HUES6 (cell line): Measurements from ENCODE around the gene CYP11A1.

Source experiments
- H3K27ac ChIP-seq: 2 replicates; pipeline ENCODE4 v1.7.0; 2013; ENCODE audit warnings: low read depth, mild to moderate bottlenecking, low read length, inconsistent platforms
- H3K27me3 ChIP-seq: 2 replicates; pipeline ENCODE4 v1.6.1; 2013; ENCODE audit warnings: low read length; ENCODE audit not compliant: control insufficient read depth, insufficient read depth
- H3K36me3 ChIP-seq: 2 replicates; pipeline ENCODE4 v1.6.1; 2013; ENCODE audit warnings: low read length; ENCODE audit not compliant: control insufficient read depth, insufficient read depth
- H3K4me1 ChIP-seq: 2 replicates; pipeline ENCODE4 v1.6.1; 2013; ENCODE audit warnings: low read length; ENCODE audit not compliant: control insufficient read depth, insufficient read depth
- H3K4me3 ChIP-seq: 2 replicates; pipeline ENCODE4 v1.5.1; 2013; ENCODE audit warnings: low read depth, low read length
- H3K9ac ChIP-seq: one replicate; pipeline ENCODE4 v1.6.1; 2013; ENCODE audit warnings: mild to moderate bottlenecking, low read length
- H3K9me3 ChIP-seq: 2 replicates; pipeline ENCODE4 v1.6.1; 2013; ENCODE audit warnings: low read depth, low read length; ENCODE audit not compliant: control insufficient read depth, insufficient read depth

The CYP11A1 gene

DNA sequence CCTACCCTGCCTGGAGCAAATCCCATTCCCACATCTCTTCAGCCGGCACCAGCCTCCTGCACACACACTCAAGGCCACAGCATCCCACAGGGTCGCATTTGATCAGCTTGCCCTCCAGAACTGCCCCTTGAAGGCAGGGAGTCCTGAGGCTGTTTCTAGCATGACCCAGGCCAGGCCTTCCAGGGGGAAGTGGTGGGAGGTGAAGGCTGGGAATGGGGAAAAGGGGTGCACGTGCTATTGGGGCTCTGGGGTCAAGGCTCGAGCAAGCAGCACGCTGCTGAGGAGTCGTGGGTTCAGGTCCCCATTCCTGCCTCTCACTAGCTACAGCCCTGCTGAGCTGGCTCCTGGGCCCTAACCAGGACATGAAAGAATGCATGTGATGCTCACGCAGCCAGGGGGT, 41.4 kb upstream of the CYP11A1 start:
- H3K27ac ChIP-seq = no peak overlapping the region
- H3K4me1 ChIP-seq = peaks cover 14% of the 10 kb centered on the region; the same call in 1 of the 2 replicates
- no peaks in the 10 kb centered on the region for H3K27me3 ChIP-seq
- no peaks in the 10 kb centered on the region for H3K9me3 ChIP-seq
- H3K4me3 ChIP-seq = no peak overlapping the region
- H3K36me3 ChIP-seq = peaks cover 29% of the 10 kb centered on the region
- H3K9ac ChIP-seq = no peak overlapping the region

DNA sequence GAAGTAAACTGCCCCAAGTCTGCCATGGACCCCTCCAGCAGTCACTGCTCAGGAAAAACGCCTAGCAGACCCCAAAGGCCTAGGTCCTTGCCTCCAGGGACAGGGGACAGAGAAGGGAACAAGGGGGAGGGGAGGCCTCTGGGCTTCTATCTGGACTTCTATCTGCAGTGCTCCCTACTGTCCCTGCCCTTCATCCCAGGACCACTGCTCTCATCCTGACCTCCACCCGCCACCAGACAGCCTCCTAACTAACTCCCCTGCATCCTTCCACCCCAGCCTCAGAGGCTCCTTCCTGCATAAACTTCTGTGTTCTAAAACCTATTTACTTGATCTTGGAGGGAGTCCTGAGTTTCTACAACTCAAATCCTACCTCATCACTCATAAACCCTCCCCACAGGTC, 40.9 kb upstream of the CYP11A1 start:
- H3K27ac ChIP-seq = no peak overlapping the region
- H3K36me3 ChIP-seq = peaks cover 27% of the 10 kb centered on the region
- no peak overlapping the region for H3K4me3 ChIP-seq

DNA sequence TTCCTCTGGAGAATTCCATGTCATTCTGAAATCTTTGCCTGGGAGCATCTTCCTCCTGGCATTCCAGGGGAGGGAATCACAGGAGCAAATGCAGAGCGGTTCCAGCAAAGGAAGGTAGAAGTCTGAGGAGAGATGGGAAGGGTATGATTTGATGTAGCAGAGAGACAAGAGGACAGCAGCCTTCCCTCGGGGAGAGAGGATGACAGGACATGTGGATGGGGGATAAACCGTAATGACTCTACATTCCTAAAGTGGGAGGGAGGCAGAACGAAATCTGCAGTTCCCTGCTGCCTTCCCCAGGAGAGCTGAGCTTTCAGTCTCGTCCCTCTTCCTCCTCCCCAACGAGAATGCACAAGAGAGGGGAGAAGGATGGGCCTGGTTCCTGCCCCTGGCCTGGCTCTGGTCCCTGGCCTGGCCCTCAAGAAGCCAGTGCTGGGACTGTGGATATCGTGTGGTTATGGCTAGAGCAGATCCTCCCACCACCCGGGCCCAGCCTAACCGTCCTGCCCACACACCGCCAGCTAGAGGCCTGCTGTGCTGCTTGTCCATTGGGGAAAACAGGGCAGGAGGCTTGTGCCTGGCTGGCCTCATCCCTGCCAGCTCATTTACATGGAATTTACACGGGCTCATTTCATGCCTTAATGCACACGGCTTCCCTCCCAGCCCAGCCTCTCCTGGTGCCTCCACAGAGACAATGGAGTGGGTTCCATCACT, 39.7 kb upstream of the CYP11A1 start:
- Histone ChIP-seq H3K27me3 (no peaks in the 10 kb centered on the region), H3K9me3 (no peaks in the 10 kb centered on the region), H3K9ac (no peak overlapping the region), H3K27ac (no peak overlapping the region), H3K36me3 (peaks cover 23% of the 10 kb centered on the region), H3K4me3 (no peak overlapping the region), H3K4me1 (peaks cover 14% of the 10 kb centered on the region; the same call in 1 of the 2 replicates)

More for the DNA sequence above, 40.9 kb upstream of the CYP11A1 start:
- no peak overlapping the region for H3K9ac ChIP-seq
- no peaks in the 10 kb centered on the region for H3K27me3 ChIP-seq
- peaks cover 14% of the 10 kb centered on the region; the same call in 1 of the 2 replicates for H3K4me1 ChIP-seq
- no peaks in the 10 kb centered on the region for H3K9me3 ChIP-seq

DNA sequence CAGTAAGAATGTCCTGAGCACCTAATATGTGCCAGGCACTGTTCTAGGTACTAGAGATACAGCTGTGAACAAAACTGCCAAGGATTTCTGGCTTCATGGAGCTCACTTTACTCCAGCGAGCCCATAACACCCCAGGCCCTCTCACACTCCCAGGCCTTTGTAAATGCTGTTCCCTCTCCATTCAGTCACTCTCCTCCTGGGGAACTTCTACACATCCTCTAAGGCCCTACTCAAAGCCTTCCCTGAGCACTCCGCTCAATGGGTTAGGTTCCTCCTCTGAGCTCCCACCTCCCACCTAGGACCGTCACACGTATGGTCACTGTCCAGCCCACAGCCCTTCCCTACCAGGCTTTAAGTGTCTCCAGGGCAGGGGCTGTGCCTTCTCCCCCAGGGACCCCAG, 39.1 kb upstream of the CYP11A1 start:
- no peaks in the 10 kb centered on the region for H3K9me3 ChIP-seq
- H3K4me3 ChIP-seq = no peak overlapping the region
- H3K4me1 ChIP-seq = peaks cover 14% of the 10 kb centered on the region; the same call in 1 of the 2 replicates
- H3K27ac ChIP-seq = no peak overlapping the region
- no peak overlapping the region for H3K9ac ChIP-seq
- no peaks in the 10 kb centered on the region for H3K27me3 ChIP-seq
- peaks cover 16% of the 10 kb centered on the region for H3K36me3 ChIP-seq

DNA sequence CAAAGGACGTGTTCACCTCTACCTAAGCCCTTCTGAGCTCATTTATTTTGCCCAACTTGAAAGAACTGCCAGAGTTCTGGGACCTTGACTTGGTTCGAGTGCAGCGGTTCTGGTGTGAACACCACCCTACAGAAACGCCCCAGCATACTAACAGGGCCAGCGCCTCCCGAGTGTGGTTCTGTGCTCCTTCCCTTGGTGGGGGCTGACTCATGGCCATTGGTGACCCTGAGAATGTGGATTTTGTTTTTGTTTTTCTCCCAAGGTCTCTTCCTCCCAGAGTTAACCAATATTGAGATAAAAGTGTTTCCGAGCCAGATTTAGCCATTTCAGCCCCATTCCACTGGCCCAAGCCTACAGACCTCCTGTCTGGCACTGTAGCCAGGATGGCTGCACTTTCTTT, 38.4 kb upstream of the CYP11A1 start:
- no peak overlapping the region for H3K9ac ChIP-seq
- peaks cover 20% of the 10 kb centered on the region; the same call in 1 of the 2 replicates for H3K4me1 ChIP-seq
- no peak overlapping the region for H3K4me3 ChIP-seq
- no peaks in the 10 kb centered on the region for H3K9me3 ChIP-seq
- H3K27ac ChIP-seq = no peak overlapping the region
- peaks cover 9% of the 10 kb centered on the region for H3K36me3 ChIP-seq
- H3K27me3 ChIP-seq = no peaks in the 10 kb centered on the region

DNA sequence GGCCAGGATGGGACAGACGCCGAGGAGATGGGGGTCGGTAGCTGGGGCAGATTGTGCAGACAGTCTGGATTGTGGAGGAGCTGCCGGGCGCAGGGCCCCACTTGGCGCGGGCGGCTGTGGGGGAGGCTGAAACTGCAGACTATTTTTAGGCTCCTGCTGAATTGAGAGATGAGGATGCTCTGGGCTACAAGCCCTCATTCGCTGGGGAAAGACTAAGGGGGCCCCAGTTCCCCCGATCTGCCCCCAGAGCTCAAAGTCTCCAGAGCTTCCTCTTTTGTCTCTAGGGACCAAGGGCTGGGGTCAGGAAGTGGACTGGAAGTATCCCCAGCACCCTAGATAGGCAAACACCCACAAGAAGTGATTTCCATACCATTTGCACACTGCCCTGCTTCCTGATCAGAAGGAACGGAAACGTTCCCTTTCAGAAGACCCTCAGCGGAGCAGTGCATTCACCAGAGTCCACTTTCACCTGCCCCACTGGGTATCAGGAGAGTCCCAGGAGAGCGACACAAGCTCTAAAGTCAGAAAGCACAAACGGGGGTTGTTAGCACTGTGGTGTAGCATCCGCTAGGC, 36.6 kb upstream of the CYP11A1 start:
- Histone ChIP-seq H3K36me3 (no peaks in the 10 kb centered on the region), H3K4me3 (no peak overlapping the region), H3K9me3 (no peaks in the 10 kb centered on the region), H3K9ac (no peak overlapping the region), H3K27me3 (no peaks in the 10 kb centered on the region), H3K4me1 (peaks cover 21% of the 10 kb centered on the region; the same call in 1 of the 2 replicates), H3K27ac (no peak overlapping the region)

DNA sequence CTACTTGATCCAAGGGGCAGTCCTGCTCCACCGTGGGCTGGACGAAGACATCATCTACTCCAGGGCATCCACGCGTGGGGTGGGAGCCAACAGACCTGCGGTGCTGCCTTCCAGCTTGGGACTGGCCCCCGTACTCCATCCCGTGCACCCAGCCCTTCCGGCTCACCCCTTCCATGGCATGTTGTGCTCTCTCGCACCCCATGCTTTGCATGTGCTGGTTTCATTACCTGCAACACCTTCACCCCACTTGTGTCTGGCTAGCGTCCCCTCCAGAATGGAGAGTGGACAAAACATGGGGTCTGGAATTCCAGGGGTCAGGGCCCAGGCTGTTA, 36.1 kb upstream of the CYP11A1 start:
- H3K36me3 ChIP-seq = no peaks in the 10 kb centered on the region
- H3K9me3 ChIP-seq = no peaks in the 10 kb centered on the region
- H3K4me3 ChIP-seq = no peak overlapping the region
- H3K4me1 ChIP-seq = peaks cover 21% of the 10 kb centered on the region; the same call in 1 of the 2 replicates
- H3K27ac ChIP-seq = no peak overlapping the region
- H3K9ac ChIP-seq = no peak overlapping the region
- no peaks in the 10 kb centered on the region for H3K27me3 ChIP-seq

DNA sequence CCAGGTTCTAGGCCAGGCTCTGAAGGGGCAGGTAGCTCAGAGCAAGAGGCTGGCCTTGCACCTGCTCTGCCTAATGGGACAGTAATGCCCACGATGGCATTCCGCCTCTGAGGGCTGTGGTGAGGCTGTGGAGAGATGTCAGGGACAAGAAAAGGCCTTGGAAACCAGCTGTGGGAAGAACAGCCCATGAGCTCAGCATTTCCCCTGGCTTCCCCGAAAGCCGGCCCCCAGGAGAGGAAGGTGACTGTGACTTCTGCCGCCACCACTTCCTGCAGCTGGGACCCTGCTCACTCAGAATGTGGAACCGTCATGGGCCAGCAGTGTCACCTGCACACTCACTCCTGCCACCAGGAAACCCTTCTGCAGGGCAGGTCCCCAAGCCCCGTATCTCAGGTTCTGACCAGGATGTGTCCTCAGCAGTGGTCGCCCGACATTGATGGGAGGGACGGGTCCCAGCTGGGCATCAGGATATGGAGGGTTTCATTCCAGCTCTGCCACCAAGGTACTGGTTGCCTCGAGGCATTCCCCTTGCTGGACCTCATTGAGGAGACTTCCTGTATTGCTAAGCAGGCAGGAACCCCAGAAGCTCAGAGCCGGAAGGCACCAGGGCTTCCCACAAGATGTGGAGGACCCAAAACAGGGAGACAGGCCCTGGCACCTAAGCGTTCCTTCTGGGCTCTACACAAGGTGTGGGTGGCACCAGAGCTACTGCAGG, 35.6 kb upstream of the CYP11A1 start:
- Histone ChIP-seq H3K27ac (no peak overlapping the region), H3K4me3 (no peak overlapping the region), H3K4me1 (peaks cover 21% of the 10 kb centered on the region; the same call in 1 of the 2 replicates), H3K36me3 (no peaks in the 10 kb centered on the region), H3K9ac (no peak overlapping the region), H3K9me3 (no peaks in the 10 kb centered on the region), H3K27me3 (no peaks in the 10 kb centered on the region)

DNA sequence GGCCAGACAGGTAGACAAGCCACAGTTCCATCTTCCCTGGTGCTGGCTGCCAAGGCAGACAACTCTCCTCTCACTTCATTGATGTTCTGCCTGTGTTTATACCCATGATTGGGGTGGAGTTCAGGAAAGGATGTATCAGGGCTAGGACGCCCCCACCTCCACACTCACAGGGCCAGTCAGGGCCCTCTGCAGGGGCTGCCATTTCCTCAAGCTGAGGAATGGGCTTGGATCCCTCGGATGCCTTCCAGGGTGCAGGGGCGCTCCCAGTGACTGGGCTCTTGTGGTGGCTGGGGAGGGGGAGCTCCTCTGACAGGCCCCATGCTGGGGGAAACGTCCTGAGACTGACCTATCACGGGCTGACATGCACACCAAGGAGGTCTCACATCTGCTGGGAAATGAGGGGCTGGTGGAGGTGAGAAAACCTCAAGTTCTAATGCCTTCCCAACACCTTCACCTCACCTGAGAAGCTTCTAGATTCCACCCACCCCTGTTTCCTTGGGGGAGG, 34.9 kb upstream of the CYP11A1 start:
- H3K36me3 ChIP-seq = no peaks in the 10 kb centered on the region
- no peak overlapping the region for H3K4me3 ChIP-seq
- no peak overlapping the region for H3K9ac ChIP-seq
- H3K27ac ChIP-seq = no peak overlapping the region
- H3K4me1 ChIP-seq = peaks cover 16% of the 10 kb centered on the region; the same call in 1 of the 2 replicates
- H3K9me3 ChIP-seq = no peaks in the 10 kb centered on the region
- no peaks in the 10 kb centered on the region for H3K27me3 ChIP-seq

DNA sequence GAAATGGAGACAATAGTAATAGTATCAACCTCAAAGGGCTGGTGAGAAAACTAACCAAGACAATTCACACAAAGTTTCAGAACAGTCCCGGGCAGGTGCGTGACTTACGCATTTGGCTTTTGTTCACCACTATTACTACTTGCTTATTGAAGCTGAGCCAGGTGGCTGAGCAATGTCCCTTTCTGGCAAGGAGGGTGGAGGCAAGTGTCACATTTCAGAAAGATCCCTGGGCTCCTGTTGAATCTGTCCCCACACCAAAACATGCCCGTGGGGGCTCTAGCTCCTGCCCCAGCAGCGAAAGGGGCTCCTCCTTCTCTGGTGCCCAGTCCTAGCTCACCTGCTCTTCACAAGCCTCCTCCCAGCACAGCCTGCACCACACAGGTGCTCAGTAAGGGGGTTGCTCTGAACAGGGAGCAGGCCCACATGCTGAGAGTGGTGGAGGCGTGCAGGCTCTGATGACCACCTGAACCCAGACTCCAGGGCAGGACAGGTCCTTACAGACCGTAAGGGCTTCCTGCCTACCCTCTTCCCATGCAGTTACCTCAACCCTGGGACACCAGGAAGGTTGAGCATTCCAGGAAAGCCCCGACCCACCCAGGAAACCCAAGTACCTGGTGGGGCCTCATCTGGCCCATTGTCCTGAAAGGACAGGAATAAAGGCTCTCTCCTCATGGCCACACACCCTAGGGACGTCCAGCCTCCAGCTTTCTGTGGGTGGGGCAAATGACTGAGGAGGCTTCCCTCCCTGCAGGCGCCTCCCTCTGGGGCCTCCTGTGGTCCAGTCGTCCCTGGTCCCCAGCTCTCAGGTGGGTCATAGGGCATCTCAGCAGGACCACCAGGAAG, 33.7 kb upstream of the CYP11A1 start:
- no peak overlapping the region for H3K4me3 ChIP-seq
- H3K36me3 ChIP-seq = no peaks in the 10 kb centered on the region
- H3K4me1 ChIP-seq = peaks cover 16% of the 10 kb centered on the region; the same call in 1 of the 2 replicates
- no peaks in the 10 kb centered on the region for H3K27me3 ChIP-seq
- H3K9me3 ChIP-seq = no peaks in the 10 kb centered on the region
- H3K27ac ChIP-seq = no peak overlapping the region
- no peak overlapping the region for H3K9ac ChIP-seq
